LNCaP clone FGC (cell line): ENCODE data around the gene QKI.

Source experiments
- DNase-seq: peaks from one replicate; pipeline ENCODE4 v3.0.0-alpha.2; 2011; ENCODE audit warnings: low read depth
- H3K4me3 ChIP-seq: 2 replicates; pipeline ENCODE4 v1.5.1; 2011; ENCODE audit warnings: mild to moderate bottlenecking, low read depth, low read length, control low read depth
- CTCF ChIP-seq: IDR thresholded peaks from 2 replicates; pipeline ENCODE4 v1.5.1; 2012; ENCODE audit warnings: mild to moderate bottlenecking; ENCODE audit not compliant: control insufficient read depth, insufficient read depth; ENCODE audit errors: extremely low read depth

Gene QKI

GRCh38 chr6:163397326-163397725, 17.2 kb upstream of the QKI start:
- no peak for DNase-seq
- TF ChIP-seq CTCF, result no peak
- no peak overlapping the region for H3K4me3 ChIP-seq

- no peak for DNase-seq
- no peak for TF ChIP-seq CTCF
- H3K4me3 ChIP-seq, result no peak overlapping the region
Measured at GRCh38 chr6:163398115-163398514, 16.4 kb upstream of the QKI start.

GRCh38 chr6:163398815-163399214, 15.7 kb upstream of the QKI start:
- H3K4me3 ChIP-seq, result no peak overlapping the region
- no peak for DNase-seq
- TF ChIP-seq CTCF, result no peak

GRCh38 chr6:163400509-163400908, 14.0 kb upstream of the QKI start:
- H3K4me3 ChIP-seq, result no peak overlapping the region
- TF ChIP-seq CTCF, result no peak
- no peak for DNase-seq

- no peak overlapping the region for H3K4me3 ChIP-seq
Measured at GRCh38 chr6:163401039-163401885, 13.3 kb upstream of the QKI start.

GRCh38 chr6:163402616-163403015, 11.9 kb upstream of the QKI start:
- H3K4me3 ChIP-seq, result no peak overlapping the region
- DNase-seq, result no peak
- no peak for TF ChIP-seq CTCF

More at GRCh38 chr6:163401039-163401885, 13.3 kb upstream of the QKI start:
- DNase-seq, result no peak
- no peak for TF ChIP-seq CTCF

- TF ChIP-seq CTCF, result no peak
- no peak for DNase-seq
- no peak overlapping the region for H3K4me3 ChIP-seq
Measured at GRCh38 chr6:163404825-163405265, 9.7 kb upstream of the QKI start.
